Adrenal gland (tissue), 5 donors: Measurements from ENCODE around the gene TRIP6.

Experiments used
- CTCF ChIP-seq, 6 experiments: fragments of 450-650 bp in 4 of 6; fragments of 200-600 bp in 2 of 6; sonication (generic) in 1 of 6; IDR thresholded peaks; 1 replicate in 5 of 6; 2 replicates in 1 of 6; pipeline versions ENCODE4 v1.5.1 to v1.8.0; 2016 to 2021; ENCODE audit warnings: antibody characterized with exemption in 6 of 6, mild to moderate bottlenecking in 2 of 6, moderate library complexity in 1 of 6
- POLR2A ChIP-seq, 2 donors: fragments of 450-650 bp; IDR thresholded peaks; one replicate each; pipeline ENCODE4 v1.6.1; 2017; ENCODE audit warnings: antibody characterized with exemption in 2 of 2, mild to moderate bottlenecking in 2 of 2, moderate library complexity in 1 of 2
- donor health status: DM: no; HTN: no; CAD: no.

- TF ChIP-seq CTCF (IDR thresholded peaks at IDR 0.05): no peak
- no peak for TF ChIP-seq POLR2A (IDR thresholded peaks at IDR 0.05)
Observed at GRCh38 chr7:100832281-100832633, 34.9 kb upstream of the TRIP6 start.
